Activated CD8-positive, alpha-beta T cell treated with anti-CD3 and anti-CD28 coated beads, Interleukin-2, amount 10 ng/mL, durations not matched to agents 7 days and 5 days (primary cell): Measurements from ENCODE around the gene MINDY4. TPM values are rescaled to one million over a fixed set of nuclear protein-coding genes. Genes with fewer than 3 reads are reported as not detected.

Experiments used
- ATAC-seq: fragments of 150-1000 bp; cut with Tn5 transposase; one replicate; pipeline ENCODE4 v1.10.0; 2021; ENCODE audit warnings: moderate library complexity
- CTCF ChIA-PET: fragments of 350-600 bp; sonication (Branson Sonifier 250); formaldehyde crosslinking; loops from one replicate; lab custom pipeline; 2021; ENCODE audit warnings: antibody characterized with exemption; lab: Charles Lee
- POLR2A ChIA-PET: fragments of 350-600 bp; sonication (Branson Sonifier 250); formaldehyde crosslinking; loops from one replicate; lab custom pipeline; 2021; ENCODE audit warnings: antibody characterized with exemption; lab: Charles Lee
- DNase-seq: peaks from one replicate; pipeline ENCODE4 v3.0.0-alpha.2; 2020
- H3K27ac Mint-ChIP-seq: one replicate; pipeline ENCODE4 v1.8.0; 2021; ENCODE audit warnings: mild to moderate bottlenecking, mixed read lengths
- H3K27me3 Mint-ChIP-seq: one replicate; pipeline ENCODE4 v1.8.0; 2021; ENCODE audit warnings: low read depth, mixed read lengths
- H3K36me3 Mint-ChIP-seq: one replicate; pipeline ENCODE4 v1.8.0; 2021; ENCODE audit warnings: low read depth, mixed read lengths
- H3K4me1 Mint-ChIP-seq: one replicate; pipeline ENCODE4 v1.8.0; 2021; ENCODE audit warnings: low read depth, mixed read lengths
- H3K4me3 Mint-ChIP-seq: one replicate; pipeline ENCODE4 v1.8.0; 2021; ENCODE audit warnings: mild to moderate bottlenecking, mixed read lengths
- H3K9me3 Mint-ChIP-seq: one replicate; pipeline ENCODE4 v1.8.0; 2022; ENCODE audit warnings: mixed read lengths; ENCODE audit not compliant: insufficient read depth
- total RNA-seq, 2 experiments: library from RNA; stranded (reverse); gene quantifications; one replicate each; pipeline ENCODE4 v1.2.3, GENCODE V29; 2021

The MINDY4 gene
- total RNA-seq, 2 experiments from 2014 or later, result 1.3 to 1.5 TPM

- ChIA-PET POLR2A (no interaction called here), CTCF (interaction anchor here (1.7 to 2.2 kb wide), 2 partner anchors 36 to 185 kb away, joined by 6 to 11 read pairs; no protein-coding TSS in a partner anchor)
- Mint-ChIP-seq H3K36me3 (no peaks in the 10 kb centered on the region), H3K4me1 (no peaks in the 10 kb centered on the region), H3K27me3 (peaks cover 20% of the 10 kb centered on the region), H3K4me3 (no peak overlapping the region), H3K9me3 (no peaks in the 10 kb centered on the region), H3K27ac (no peak overlapping the region)
- DNase-seq (no peak), ATAC-seq (no peak)
Observed at GRCh38 chr7:30937416-30937815, 166.2 kb downstream of the MINDY4 start.

GRCh38 chr7:30938435-30939316 lies 167.5 kb downstream of the MINDY4 start:
- ATAC-seq (peak; percentile 81), DNase-seq (peak; percentile 72)
- ChIA-PET POLR2A (interaction anchor here (0.8 kb wide), 1 partner anchor 73 kb away, joined by 3 read pairs; no protein-coding TSS in a partner anchor), CTCF (interaction anchor here (0.7 to 2.5 kb wide), 19 partner anchors 10 to 1443 kb away, joined by 3 to 54 read pairs (median 5); no protein-coding TSS in a partner anchor)
- Mint-ChIP-seq H3K36me3 (no peaks in the 10 kb centered on the region), H3K27me3 (peaks cover 27% of the 10 kb centered on the region), H3K4me3 (no peak overlapping the region), H3K4me1 (no peaks in the 10 kb centered on the region), H3K9me3 (no peaks in the 10 kb centered on the region), H3K27ac (no peak overlapping the region)

- peaks cover 34% of the 10 kb centered on the region for H3K27me3 Mint-ChIP-seq
- H3K4me1 Mint-ChIP-seq, result no peaks in the 10 kb centered on the region
- ATAC-seq (no peak), DNase-seq (no peak)
- ChIA-PET POLR2A (no interaction called here), CTCF (interaction anchor here (1.4 kb wide), 1 partner anchor 42 kb away, joined by 4 read pairs; no protein-coding TSS in a partner anchor)
- H3K4me3 Mint-ChIP-seq, result no peak overlapping the region
- peaks cover 7% of the 10 kb centered on the region for H3K9me3 Mint-ChIP-seq
- no peaks in the 10 kb centered on the region for H3K36me3 Mint-ChIP-seq
- no peak overlapping the region for H3K27ac Mint-ChIP-seq
Observed at GRCh38 chr7:30941582-30942323, 170.5 kb downstream of the MINDY4 start.

Other genes with a start within 250 kb of the MINDY4 start
- gene GARS1, start 176.5 kb upstream of the MINDY4 start, total RNA-seq, result 100 to 1,000 TPM; 185 to 189 TPM
- not detected for gene CRHR2, start 89.0 kb upstream of the MINDY4 start, total RNA-seq
- not detected for gene INMT, start 19.3 kb upstream of the MINDY4 start, total RNA-seq
- under 1 TPM in 1 of 2 experiments, not detected in 1; 0.23 TPM for gene AQP1, start 140.4 kb downstream of the MINDY4 start, total RNA-seq
- not detected for gene GHRHR, start 192.5 kb downstream of the MINDY4 start, total RNA-seq